ENCODE measurements around the gene SNX10. TPM values are rescaled to one million over a fixed set of nuclear protein-coding genes. Genes with fewer than 3 reads are reported as not detected.

The SNX10 gene
- total and polyA plus RNA-seq, 5 experiments from 2014 or later: 6.1 to 14.7 (median 10.9) TPM

Other genes with a start within 250 kb of the SNX10 start
- 1 to 10 TPM; 2.1 to 3.6 TPM for gene NFE2L3, start 139.7 kb upstream of the SNX10 start, total RNA-seq
- 1 to 10 TPM; 1.4 to 4.3 (median 2.9) TPM for gene NFE2L3, start 139.7 kb upstream of the SNX10 start, polyA plus RNA-seq
- gene HNRNPA2B1, start 91.1 kb upstream of the SNX10 start, total RNA-seq: 100 to 1,000 TPM; 504 to 555 TPM
- gene HNRNPA2B1, start 91.1 kb upstream of the SNX10 start, polyA plus RNA-seq: 100 to 1,000 TPM; 506 to 789 (median 577) TPM
- 100 to 1,000 TPM; 197 to 205 TPM for gene CBX3, start 90.1 kb upstream of the SNX10 start, total RNA-seq
- 100 to 1,000 TPM; 105 to 114 (median 113) TPM for gene CBX3, start 90.1 kb upstream of the SNX10 start, polyA plus RNA-seq

All from naive thymus-derived CD8-positive, alpha-beta T cell (primary cell).